Measurements from ENCODE around the gene PPWD1.

DNA sequence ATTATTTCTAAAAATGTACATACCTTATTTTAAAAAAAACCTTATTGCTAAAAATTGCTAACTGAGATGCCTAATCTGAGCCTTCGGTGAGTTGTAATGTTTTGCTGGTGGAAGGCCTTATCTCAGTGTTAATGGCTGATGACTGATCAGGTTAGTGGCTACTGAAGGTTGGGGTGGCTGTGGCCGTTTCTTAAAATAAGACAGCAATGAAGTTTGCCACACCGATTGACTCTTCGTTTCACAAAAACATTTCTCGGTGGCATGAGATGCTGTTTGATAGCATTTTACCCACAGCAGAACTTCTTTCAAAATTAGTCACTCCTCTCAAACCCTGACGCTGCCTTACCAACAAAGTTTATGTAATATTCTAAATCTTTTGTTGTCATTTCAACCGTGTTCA, 14.8 kb upstream of the PPWD1 start:
- TF ChIP-seq POLR2A (IDR thresholded peaks at IDR 0.05; ENCODE audit: low read depth, low read length) = no peak
- no peak for TF ChIP-seq POLR2AphosphoS5 (IDR thresholded peaks at IDR 0.05; ENCODE audit: low read depth, low read length)
- TF ChIP-seq TAF1 (IDR thresholded peaks at IDR 0.05; ENCODE audit: low read depth, low read length) = no peak
- TF ChIP-seq POU2F2 (IDR thresholded peaks at IDR 0.05; ENCODE audit: low read depth, low read length) = no peak
